HG03442 (cell line): ENCODE measurements around the gene CYP1A2.
"Not testable (repeated sequence)": the region's sequence is repeated elsewhere in the genome, so short reads cannot be mapped to it uniquely, and the experiment has no call there.

ENCODE experiments used
- ATAC-seq: cut with Tn5 transposase; IDR thresholded peaks from one replicate; pipeline ENCODE4 v1.9.1; 2021; ENCODE audit warnings: mild to moderate bottlenecking, moderate library complexity; ENCODE audit not compliant: unreplicated experiment

Gene CYP1A2

DNA sequence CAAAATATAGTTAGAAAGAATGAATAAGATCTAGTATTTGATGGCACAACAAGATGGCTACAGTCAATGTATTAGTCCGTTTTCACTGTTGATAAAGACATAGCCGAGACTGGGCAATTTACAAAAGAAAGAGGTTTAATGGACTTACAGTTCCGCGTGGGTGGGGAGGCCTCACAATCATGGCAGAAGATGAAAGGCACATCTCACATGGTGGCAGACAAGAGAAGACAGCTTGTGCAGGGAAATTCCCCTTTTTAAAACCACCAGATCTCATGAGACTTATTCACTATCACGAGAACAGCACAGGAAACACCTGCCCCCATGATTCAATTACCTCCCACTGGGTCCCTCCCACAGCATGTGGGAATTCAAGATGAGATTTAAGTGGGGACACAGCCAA lies 10.4 kb upstream of the CYP1A2 start:
- not testable (repeated sequence) for ATAC-seq

DNA sequence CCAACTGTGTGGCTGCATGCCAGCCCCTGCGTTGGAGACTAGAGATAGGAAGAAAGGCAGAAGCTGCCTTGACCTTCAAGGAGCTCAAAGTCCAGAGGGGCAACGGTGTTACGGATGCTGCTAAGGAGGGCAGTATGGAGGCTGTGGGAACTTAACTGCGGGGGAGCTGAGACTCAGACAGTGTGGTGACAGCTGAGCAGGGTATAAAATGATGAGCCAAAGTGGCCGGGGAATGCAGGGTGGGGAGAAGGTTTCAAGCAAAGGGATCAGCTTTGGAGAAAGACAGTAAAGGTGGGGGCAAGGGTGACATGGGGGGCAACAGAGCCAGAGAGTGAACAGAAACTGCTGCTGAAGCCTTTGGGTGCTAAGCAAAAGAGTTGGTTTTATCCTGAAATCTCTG lies 6.2 kb upstream of the CYP1A2 start:
- no peak for ATAC-seq

DNA sequence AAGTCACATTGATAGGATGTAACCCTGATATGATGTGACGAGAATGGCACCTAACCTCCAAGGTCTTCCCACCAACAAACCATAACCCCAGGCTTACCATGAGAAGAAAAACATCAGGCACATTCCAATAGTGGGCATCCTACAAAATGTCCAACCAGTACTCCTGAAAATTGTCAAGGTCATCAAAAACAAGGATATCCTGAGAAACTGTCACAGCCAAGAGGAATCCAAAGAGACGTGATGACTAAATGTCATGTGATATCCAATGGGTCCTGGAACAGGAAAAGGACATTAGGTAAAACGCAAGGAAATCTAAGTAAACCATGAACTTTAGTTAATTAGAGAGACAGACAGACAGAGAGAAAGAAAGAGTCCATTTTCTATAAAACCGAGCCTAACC lies 2.3 kb upstream of the CYP1A2 start:
- no peak for ATAC-seq

DNA sequence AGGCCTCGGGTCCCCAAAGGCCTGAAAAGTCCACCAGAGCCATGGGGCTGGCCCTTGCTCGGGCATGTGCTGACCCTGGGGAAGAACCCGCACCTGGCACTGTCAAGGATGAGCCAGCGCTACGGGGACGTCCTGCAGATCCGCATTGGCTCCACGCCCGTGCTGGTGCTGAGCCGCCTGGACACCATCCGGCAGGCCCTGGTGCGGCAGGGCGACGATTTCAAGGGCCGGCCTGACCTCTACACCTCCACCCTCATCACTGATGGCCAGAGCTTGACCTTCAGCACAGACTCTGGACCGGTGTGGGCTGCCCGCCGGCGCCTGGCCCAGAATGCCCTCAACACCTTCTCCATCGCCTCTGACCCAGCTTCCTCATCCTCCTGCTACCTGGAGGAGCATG lies 1.2 kb downstream of the CYP1A2 start:
- no peak for ATAC-seq

DNA sequence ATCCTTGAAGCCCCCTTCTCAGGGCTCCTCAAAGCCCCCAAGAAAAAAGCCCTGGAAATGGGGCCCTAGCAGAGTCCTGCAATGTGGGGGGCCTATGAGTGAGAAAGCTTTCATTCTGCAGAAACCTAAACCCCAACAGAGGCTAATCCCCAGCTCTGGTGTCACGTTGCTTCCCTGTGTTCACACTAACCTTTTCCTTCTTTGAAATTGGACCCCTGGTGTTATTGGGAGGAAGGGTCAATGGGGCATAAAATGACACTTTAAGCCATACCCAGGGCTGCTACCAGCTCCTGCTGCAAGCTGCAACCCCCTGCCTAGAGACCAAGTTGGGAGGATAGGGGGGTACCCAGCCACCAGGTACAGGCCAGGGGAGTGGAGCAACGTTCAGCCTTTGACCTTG lies 2.1 kb downstream of the CYP1A2 start:
- no peak for ATAC-seq

DNA sequence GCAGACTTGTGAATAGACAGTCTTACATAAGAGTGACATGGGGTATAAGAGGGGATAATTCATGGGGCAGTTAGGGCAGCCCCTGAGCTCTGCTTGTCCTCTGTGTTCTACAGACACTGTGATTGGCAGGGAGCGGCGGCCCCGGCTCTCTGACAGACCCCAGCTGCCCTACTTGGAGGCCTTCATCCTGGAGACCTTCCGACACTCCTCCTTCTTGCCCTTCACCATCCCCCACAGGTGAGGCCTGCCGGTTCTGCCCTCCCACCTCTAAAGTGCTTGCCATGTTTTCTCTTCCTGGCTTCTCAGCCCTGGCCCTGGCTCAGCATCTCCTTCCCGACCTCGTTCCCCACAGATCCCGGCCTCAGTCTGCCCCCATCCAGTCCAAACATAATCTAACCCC lies 3.4 kb downstream of the CYP1A2 start:
- no peak for ATAC-seq

DNA sequence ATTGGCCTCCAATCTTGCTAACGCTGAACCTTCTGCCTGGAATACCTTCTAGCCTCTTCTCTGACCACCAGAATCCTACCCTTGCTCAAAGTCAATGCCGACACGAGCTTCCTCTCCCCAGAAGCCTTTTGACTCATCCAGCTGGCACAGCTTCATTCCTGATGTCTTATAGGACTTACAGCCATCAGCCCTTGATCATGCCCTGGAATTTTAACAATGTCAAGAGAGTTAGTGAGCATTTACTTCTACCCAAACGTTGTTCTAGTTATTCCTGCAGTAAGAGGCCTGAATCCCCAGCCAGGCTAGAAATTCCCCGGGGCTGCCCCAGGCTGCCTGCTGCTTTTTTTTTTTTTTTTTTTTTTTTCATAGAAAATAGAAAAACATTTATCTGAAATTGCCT lies 3.9 kb downstream of the CYP1A2 start:
- ATAC-seq = no peak

DNA sequence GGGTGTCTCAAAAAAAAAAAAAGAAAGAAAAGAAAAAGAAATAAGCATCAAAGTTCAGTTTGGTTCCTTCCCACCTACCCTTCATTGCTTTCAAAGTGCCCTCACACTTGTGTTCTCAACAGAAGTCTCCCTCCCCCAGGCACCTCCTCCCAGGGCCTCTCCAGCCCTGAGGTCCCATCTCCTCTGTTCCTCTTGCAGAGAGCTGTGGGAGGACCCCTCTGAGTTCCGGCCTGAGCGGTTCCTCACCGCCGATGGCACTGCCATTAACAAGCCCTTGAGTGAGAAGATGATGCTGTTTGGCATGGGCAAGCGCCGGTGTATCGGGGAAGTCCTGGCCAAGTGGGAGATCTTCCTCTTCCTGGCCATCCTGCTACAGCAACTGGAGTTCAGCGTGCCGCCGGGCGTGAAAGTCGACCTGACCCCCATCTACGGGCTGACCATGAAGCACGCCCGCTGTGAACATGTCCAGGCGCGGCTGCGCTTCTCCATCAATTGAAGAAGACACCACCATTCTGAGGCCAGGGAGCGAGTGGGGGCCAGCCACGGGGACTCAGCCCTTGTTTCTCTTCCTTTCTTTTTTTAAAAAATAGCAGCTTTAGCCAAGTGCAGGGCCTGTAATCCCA lies 6.1 kb downstream of the CYP1A2 start:
- ATAC-seq = no peak

DNA sequence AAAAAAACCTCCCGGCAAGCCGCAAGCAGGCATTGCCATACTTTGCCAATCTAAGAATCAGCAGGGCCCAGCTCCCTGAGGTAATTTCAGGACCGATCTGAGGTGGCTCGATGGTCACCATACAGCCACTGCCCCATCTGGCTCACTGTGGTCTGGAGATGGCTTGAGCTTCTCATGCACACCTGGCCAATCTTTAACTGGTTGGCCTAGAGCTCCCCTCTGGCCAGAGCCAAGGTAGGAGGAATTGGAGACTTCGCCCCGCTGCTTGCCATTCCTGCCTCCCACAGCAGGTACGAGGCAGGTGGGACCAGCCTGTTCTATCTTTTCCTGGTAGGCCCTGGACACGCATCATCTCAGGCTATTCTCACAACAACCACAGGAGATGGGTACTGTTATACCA lies 10.1 kb downstream of the CYP1A2 start:
- ATAC-seq = no peak

DNA sequence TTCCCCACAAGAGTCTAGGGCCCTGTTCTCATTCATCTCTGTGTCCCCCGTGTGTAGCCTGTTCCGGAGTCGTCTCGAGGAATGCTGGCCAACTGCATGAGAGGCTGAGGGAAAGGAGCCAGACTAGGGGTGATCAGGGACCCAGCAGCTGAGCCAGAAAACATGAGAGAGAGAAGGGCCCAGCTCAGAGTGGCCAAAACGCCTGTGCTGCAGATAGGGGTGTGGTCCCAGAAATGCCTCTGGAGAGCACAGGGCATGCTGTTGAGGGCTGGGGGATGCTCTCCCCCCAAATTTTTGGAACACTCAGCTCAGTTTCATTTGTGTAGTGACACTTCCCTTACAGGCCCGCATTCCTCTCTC lies 14.1 kb downstream of the CYP1A2 start:
- ATAC-seq = no peak

DNA sequence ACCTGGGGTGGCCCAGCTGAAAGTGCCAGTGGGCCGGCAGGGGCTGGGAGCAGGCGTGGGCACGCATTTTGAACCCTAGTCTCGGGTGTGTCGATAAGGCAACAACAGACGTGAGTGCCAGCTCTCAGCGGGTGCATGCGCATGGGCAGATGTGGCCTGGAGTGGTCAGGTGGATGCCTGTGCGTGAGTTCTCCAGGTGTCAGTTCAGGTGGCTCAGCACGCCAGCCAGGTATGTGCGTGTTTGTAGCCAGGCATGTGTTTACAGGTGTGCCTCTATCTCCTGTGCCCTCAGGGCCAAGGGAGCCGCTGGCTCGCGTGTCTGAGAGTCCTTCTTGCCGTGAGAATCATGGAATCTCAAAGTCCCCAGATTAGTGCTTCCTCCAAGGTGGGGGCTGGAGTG lies 14.8 kb downstream of the CYP1A2 start:
- ATAC-seq = no peak

DNA sequence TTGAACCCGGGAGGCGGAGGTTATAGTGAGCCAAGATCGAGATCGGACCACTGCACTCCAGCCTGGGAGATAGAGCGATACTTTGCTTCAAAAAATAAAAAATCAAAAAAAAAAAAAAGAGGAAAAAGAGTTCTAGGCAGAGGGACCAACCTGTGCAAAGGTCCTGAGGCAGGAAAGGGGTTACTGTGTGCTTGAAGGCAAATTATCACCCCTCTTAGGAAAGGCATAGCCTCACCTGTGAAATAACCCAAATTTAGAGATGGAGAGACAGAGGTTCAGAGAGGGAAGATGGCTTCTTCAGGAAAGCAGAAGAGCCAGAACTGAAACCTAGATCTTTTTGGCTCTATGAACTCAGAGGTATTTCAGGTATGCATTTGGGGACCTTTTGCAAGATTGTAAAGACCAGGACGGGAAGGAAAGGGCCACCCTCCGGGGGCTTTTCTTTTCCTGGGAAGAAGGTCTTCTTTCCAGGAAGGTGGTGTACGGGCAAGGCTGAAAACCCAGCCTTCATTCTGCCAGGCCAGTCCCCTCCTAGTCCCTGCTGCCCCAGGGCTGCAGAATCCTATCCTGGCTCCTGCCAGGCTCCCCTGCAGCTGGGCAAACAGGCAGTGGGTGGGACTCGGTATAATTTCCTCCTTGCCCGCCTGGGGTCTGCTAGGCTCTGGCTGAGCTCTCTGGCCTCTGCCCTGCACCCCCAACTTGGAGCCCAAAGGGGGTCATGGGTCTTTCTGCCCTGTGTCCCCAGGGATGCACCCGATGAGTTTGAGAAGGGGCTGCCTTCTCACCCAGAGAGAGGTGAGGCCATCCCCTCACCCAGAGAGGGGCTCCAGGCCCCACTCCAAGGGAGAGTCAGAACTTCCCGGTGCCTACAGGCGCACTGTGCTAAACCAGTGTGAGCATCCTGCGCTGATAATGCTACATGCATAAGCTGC lies 18.8 kb downstream of the CYP1A2 start:
- ATAC-seq = no peak

DNA sequence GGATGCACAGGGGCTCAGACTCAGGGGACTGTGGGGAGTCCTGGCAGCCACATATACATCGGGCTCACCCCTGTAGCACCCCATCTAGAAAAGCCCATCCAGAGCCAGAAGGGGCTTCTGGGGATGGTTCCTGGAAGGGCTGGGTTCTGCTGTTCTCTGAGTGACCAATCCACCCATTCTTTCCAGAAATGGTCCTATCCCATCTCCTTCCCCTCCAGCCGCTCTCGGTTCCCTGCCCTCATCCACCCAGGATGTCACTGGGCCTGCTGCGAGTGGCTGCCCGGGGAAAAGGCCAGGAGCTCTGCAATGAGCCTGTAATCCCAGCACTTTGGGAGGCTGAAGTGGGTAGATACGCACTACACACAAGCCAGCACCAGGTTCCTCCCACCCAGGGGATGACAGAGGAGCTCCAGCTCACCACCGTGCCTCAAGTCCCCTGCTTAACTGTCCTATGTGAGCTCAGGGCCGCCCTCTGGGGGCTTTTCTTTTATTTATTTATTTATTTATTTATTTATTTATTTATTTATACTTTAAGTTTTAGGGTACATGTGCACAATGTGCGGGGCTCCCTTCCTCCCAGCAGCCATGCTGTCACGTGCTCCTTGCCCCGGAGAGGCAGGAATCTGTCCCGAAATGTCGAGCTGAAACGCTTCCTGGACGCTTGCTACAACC lies 19.6 kb downstream of the CYP1A2 start:
- no peak for ATAC-seq

DNA sequence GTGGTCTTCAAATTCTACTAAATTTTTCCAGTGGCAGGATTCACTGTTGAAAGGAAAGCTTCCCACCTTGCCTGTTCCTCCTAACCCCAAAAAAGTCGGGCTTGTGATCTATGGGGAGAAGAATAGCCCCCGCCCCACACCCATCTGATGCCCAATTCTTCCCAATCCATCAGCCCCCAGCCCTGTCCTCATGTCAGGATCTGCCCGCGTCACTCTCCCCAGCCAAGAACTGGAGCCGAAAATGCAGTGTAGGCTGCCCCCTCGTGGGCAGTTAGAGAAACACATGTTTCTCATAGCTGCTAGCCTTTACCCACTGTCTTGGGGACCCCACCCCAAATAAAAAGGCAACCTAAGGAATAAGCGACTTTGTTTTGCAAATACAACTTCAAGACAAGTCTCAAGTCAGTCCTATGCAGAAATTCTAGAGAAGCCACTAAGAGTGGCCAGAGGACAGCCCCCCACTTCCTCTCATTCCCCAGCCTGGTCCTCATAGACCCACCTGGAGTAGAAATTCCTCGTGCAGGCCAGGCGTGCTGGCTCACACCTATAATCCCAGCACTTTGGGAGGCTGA lies 20.2 kb downstream of the CYP1A2 start:
- no peak for ATAC-seq

DNA sequence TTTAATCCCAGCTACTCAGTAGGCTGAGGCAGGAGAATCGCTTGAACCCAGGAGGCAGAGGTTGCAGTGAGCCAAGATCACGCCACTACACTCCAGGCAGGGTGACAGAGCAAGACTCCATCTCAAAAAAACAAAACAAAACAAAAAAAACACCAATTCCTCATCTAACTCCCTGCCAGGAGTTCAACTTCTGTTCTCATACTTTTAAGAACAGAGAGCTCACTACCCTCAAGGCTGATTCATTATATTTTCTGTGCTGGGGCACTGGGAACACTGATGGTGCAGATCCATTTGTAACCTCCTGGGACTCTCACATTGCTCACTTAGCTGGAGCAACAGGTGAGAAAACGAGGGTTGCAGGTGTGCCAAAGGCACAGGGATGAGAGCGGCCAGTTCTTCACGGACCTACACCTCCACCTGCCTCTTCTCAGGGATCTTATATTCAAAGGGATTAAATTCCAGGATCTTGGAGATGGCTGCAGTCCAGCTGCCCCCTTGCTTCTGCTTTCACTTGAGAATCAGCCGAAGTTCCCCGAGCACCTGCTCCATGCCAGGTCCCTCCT lies 20.9 kb downstream of the CYP1A2 start:
- no peak for ATAC-seq

DNA sequence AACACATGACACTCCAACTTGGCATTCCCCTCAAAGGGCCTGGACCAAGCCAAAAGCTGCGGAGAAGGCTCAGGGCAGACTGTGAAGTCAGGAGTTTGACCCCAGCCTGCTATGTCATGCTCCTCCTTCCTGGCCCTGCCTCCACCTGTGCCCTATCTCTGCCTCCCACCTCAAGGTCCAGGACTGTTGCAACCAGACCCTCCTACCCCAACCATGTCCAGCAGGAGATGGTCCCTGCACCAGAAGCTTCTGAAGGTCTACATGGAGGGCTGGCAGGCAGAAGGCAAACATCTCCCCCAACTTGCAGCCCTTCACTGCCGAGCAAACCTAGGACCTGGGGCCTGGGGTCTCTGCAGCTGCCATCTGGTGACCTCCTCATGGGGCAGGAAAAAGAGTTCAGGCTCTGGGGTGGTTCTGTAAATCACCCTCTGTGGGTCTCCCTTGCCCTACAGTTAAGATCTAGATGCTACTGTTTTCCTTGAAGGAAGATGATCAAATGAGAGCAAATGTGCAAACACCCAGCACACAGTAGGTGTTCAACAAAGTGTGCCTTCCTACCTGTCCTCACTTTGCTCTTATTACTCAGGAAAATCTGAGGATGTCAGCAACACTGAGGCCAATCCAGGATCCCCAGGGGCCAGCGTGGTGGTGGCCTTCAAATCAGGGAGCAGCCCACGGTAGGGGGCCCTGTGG lies 21.7 kb downstream of the CYP1A2 start:
- no peak for ATAC-seq

DNA sequence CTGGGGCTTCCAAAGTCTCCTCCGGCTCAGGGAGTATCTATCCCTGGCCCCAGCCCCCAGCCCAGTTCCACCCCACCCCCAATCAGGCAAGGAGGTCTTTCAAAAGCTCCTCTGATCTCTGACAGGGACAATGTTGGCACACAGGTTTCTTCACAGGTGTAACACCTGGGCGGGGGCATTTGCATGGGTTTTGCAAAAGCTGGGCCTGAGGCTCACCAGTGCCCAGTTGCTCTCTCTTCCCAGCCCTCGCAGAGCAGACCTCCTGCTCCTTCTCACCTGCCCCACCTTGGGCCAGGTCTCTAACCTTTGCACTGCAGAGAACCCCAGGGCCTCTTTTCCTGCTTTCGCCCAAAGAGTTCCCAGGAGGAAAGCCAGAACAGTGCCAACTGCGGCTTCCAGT lies 24.7 kb downstream of the CYP1A2 start:
- ATAC-seq = no peak

DNA sequence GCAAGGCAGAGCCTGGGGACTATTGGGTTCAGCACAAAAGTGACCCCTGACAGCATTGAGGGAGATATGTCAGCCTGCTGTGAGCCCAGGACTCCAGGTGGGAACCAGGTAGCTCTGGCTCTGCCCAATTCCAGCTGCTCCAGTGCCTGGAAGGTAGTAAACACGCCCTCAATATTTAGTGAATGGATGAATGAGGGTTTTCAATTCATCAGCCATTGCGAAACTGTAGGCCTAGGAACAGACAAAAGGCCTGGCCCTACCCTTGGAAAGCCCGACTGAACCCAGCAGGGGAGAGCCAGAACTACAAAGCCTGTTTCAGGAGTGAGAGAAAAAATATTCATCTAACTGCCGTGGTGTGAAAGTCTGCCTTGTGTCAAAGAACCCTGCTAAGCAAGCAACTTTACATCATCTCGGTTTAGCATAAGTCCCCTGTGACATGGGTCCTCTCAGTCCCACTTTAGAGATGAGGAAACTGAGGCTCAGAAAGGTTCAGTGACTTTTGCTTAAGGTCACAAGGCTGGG lies 25.1 kb downstream of the CYP1A2 start:
- ATAC-seq = no peak

DNA sequence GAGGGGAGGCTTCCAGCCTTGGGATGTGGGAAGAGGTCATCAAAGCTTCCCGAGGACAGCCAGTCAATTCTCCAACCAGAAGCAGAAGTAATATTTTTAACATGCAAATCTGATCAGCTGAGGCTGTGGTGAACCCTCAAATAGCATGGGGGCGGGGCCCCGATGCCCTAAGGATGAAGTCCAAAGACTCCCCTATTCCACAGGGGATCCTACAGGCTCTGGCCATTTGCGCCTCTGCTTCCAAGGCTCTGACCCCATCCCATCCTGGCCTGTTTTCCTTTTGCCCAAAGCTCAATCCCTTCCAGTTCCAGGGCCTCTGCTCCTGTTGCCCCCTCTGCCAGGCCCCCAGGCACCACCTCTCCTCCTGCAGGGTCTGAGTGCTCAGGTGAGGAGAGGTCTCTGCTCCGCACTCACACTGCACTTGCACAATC lies 26.5 kb downstream of the CYP1A2 start:
- ATAC-seq = no peak

DNA sequence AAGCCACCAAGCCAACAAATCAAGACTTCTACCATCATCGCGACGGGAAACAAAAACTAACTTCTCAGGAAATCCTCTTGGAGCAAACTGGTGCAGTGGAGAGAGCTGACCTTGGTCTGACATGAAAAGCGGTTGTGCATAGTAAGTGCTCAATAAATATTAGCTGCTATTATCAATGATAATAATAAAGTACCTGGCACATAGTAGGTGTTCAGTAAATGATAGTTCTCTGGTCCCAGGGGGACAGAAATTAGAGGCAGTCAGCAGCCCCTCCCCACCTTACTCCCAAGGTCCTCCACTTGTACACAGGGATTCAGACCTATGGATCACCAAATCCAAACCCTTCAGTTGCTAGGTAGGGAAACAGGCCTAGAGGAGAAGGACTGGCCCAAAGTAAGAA lies 27.2 kb downstream of the CYP1A2 start:
- no peak for ATAC-seq
